Transverse colon (tissue), 3 donors: ENCODE results near the gene SEPHS1.
A peak's percentile ranks its signal among the peaks of the same experiment; 100 is the strongest.

Source experiments
- POLR2A ChIP-seq: fragments of 450-650 bp; IDR thresholded peaks from one replicate; pipeline ENCODE4 v1.6.1; 2016; ENCODE audit warnings: antibody characterized with exemption, mild to moderate bottlenecking, moderate library complexity
- TF ChIP-seq, protein P1 (sequence below), 5 experiments: fragments of 200-600 bp in 3 of 5; fragments of 450-650 bp in 2 of 5; sonication (generic) in 3 of 5; IDR thresholded peaks; 1 replicate in 2 of 5; 2 replicates in 3 of 5; pipeline ENCODE4 v1.5.1; 2016 to 2017; ENCODE audit warnings: antibody characterized with exemption in 5 of 5, inconsistent platforms in 3 of 5, mild to moderate bottlenecking in 2 of 5, moderate library complexity in 1 of 5

DNA sequence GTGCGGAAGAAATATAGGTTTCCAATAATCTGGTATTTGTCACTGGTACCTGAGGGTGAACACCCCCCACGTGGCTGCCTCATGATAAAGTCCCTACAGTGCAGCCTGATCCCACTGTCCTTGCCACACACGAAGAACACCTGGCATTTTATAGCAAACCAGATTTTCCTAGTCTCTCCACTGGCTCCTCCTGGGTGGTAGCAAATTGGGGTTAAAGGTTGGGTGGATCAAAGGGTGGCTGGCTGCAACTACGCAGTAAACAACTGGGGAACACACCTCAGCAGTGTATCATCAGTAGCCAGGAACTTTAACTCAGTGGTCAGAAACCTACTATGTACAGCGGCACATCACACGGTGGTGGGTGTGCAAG lies 10.3 kb downstream of the SEPHS1 start:
- TF ChIP-seq POLR2A: peak; percentile 20
- TF ChIP-seq, protein P1, sequence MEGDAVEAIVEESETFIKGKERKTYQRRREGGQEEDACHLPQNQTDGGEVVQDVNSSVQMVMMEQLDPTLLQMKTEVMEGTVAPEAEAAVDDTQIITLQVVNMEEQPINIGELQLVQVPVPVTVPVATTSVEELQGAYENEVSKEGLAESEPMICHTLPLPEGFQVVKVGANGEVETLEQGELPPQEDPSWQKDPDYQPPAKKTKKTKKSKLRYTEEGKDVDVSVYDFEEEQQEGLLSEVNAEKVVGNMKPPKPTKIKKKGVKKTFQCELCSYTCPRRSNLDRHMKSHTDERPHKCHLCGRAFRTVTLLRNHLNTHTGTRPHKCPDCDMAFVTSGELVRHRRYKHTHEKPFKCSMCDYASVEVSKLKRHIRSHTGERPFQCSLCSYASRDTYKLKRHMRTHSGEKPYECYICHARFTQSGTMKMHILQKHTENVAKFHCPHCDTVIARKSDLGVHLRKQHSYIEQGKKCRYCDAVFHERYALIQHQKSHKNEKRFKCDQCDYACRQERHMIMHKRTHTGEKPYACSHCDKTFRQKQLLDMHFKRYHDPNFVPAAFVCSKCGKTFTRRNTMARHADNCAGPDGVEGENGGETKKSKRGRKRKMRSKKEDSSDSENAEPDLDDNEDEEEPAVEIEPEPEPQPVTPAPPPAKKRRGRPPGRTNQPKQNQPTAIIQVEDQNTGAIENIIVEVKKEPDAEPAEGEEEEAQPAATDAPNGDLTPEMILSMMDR (IDR thresholded peaks at IDR 0.05): no peak
